ENCODE data around the gene CADM1. TPM values are rescaled to one million over a fixed set of nuclear protein-coding genes. Genes with fewer than 3 reads are reported as not detected.

CADM1 gene
- total and polyA plus RNA-seq, 2 donors (not counting 3 experiments of a cell fraction or from before 2014, with no cell fraction given), result 0.52 to 2.6 TPM

DNA sequence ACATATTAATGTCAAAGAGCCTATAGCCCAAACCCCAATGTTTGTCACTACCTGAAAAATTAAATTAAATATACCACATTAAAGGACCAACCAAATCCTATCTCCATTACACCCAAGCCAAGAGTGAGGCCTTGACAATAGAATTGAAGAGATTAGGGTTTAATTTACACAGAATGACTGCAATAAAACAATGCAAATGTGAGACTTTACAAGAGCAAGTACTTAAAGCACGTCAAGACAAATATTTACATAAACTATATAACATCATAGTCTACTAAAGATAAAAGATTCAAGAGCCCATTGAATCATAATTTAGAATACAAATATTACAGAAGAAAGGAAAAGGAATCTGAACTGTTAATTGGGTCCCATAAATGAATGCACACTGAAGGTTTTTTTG is 85.6 kb downstream of the CADM1 start:
- H3K27me3 ChIP-seq (ENCODE audit: control insufficient read depth in 2 of 2, insufficient read depth in 2 of 2, low read length in 2 of 2), result no peaks in the 10 kb centered on the region
- H3K9me1 ChIP-seq (replicated peaks; ENCODE audit: control insufficient read depth, extremely low read depth, insufficient read depth, low read length), result no peaks in the 10 kb centered on the region
- DNase-seq (ENCODE audit: low read depth, low spot score), result no peak
- ChIA-PET POLR2A (no interaction called here), CTCF (no interaction called here)
- no peaks in the 10 kb centered on the region for H3K9me3 ChIP-seq (replicated peaks; ENCODE audit: control insufficient read depth, insufficient read depth, low read length)
- no peak overlapping the region for H3K27ac ChIP-seq (ENCODE audit: insufficient read depth, low read depth, low read length)
- TF ChIP-seq JUN (IDR thresholded peaks at IDR 0.05; ENCODE audit: borderline replicate concordance, insufficient read depth, insufficient read length, low read depth) (no peak), EZH2 (IDR thresholded peaks at IDR 0.05; ENCODE audit: borderline replicate concordance, low read depth, low read length, severe bottlenecking) (no peak), FOS (IDR thresholded peaks at IDR 0.05; ENCODE audit: borderline replicate concordance, insufficient read depth, low read length) (no peak), POLR2AphosphoS5 (IDR thresholded peaks at IDR 0.05; ENCODE audit: insufficient read depth, low read depth, low read length) (no peak), MYC (IDR thresholded peaks at IDR 0.05; ENCODE audit: low read depth, low read length) (no peak), GATA2 (IDR thresholded peaks at IDR 0.05; ENCODE audit: insufficient read depth, insufficient read length, low read depth, low read length) (no peak), POLR2A (IDR thresholded peaks at IDR 0.05; ENCODE audit: low read depth, low read length) (no peak)
- TF ChIP-seq, protein P1, sequence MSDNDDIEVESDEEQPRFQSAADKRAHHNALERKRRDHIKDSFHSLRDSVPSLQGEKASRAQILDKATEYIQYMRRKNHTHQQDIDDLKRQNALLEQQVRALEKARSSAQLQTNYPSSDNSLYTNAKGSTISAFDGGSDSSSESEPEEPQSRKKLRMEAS (IDR thresholded peaks at IDR 0.05; ENCODE audit: insufficient read depth, insufficient read length), result no peak
- TF ChIP-seq, protein P2, sequence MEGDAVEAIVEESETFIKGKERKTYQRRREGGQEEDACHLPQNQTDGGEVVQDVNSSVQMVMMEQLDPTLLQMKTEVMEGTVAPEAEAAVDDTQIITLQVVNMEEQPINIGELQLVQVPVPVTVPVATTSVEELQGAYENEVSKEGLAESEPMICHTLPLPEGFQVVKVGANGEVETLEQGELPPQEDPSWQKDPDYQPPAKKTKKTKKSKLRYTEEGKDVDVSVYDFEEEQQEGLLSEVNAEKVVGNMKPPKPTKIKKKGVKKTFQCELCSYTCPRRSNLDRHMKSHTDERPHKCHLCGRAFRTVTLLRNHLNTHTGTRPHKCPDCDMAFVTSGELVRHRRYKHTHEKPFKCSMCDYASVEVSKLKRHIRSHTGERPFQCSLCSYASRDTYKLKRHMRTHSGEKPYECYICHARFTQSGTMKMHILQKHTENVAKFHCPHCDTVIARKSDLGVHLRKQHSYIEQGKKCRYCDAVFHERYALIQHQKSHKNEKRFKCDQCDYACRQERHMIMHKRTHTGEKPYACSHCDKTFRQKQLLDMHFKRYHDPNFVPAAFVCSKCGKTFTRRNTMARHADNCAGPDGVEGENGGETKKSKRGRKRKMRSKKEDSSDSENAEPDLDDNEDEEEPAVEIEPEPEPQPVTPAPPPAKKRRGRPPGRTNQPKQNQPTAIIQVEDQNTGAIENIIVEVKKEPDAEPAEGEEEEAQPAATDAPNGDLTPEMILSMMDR (IDR thresholded peaks at IDR 0.05; ENCODE audit: extremely low read depth in 1 of 2, insufficient read depth in 1 of 2, low read depth in 1 of 2, low read length in 2 of 2), result no peak
- H3K9ac ChIP-seq (replicated peaks; ENCODE audit: extremely low read depth, insufficient read depth, low read length), result no peak overlapping the region
- dilution Hi-C loops (cut with MboI; ENCODE audit: extremely low pct_ligation_motif_present, low sequenced_read_pairs) (no loop called here), intact Hi-C loops (cut with micrococcal nuclease) (no loop called here)
- H2AFZ ChIP-seq (ENCODE audit: low read depth, low read length), result no peak overlapping the region
- H4K20me1 ChIP-seq (replicated peaks; ENCODE audit: control insufficient read depth, extremely low read depth, insufficient read depth, low read length), result no peaks in the 10 kb centered on the region
- FAIRE-seq, result no peak
- no peak overlapping the region for H3K4me3 ChIP-seq (replicated peaks in 1 of 3; ENCODE audit: insufficient read depth in 1 of 3, low read depth in 1 of 3, low read length in 3 of 3)
- no peaks in the 10 kb centered on the region for H3K36me3 ChIP-seq (ENCODE audit: control insufficient read depth in 2 of 2, extremely low read depth in 1 of 2, insufficient read depth in 2 of 2, low read length in 2 of 2)
- no peaks in the 10 kb centered on the region for H3K4me1 ChIP-seq (ENCODE audit: control insufficient read depth, extremely low read depth, insufficient read depth, low read length)
- BruUV-seq (replicated peaks), result no TSS peak
- H3K4me2 ChIP-seq (ENCODE audit: insufficient read depth, low read length), result no peak overlapping the region
- H3K79me2 ChIP-seq (ENCODE audit: control insufficient read depth, insufficient read depth, low read length), result no peaks in the 10 kb centered on the region
